Mammary epithelial cell (primary cell): ENCODE data around the gene MICALL2.

Source experiments
- CTCF ChIP-seq, 2 donors: IDR thresholded peaks in 1 of 2; conservative IDR thresholded peaks in 1 of 2; 2 replicates each; pipeline ENCODE4 v1.5.1; 2011 to 2012; ENCODE audit warnings: inconsistent platforms in 2 of 2, low read length in 2 of 2, mild to moderate bottlenecking in 2 of 2, control low read depth in 1 of 2, low read depth in 1 of 2; ENCODE audit not compliant: insufficient read depth in 1 of 2; ENCODE audit errors: extremely low read depth in 1 of 2
- EZH2 ChIP-seq: IDR thresholded peaks from 2 replicates; pipeline ENCODE4 v1.6.1; 2012; ENCODE audit warnings: low read length, inconsistent platforms, borderline replicate concordance

GRCh38 chr7:1493571-1493970, 34.3 kb upstream of the MICALL2 start:
- no peak for TF ChIP-seq CTCF (conservative IDR thresholded peaks at IDR 0.05 in 1 of 2, IDR thresholded peaks at IDR 0.05 in 1 of 2; ENCODE audit: extremely low read depth in 1 of 2, insufficient read depth in 1 of 2, low read depth in 1 of 2, low read length in 2 of 2)
- TF ChIP-seq EZH2 = no peak
